Activated CD4-positive, alpha-beta memory T cell treated with anti-CD3 and anti-CD28 coated beads for 36 hours (primary cell): ENCODE results near the gene SEMA3B. TPM values are rescaled to one million over a fixed set of nuclear protein-coding genes. Genes with fewer than 3 reads are reported as not detected.

Experiments
- CTCF ChIA-PET: fragments of 350-600 bp; sonication (Branson Sonifier 250); formaldehyde crosslinking; loops from one replicate; lab custom pipeline; 2021; ENCODE audit warnings: antibody characterized with exemption, inconsistent platforms; lab: Charles Lee
- POLR2A ChIA-PET: fragments of 350-600 bp; sonication (Branson Sonifier 250); formaldehyde crosslinking; loops from one replicate; lab custom pipeline; 2021; ENCODE audit warnings: antibody characterized with exemption; lab: Charles Lee
- DNase-seq: peaks from one replicate; pipeline ENCODE4 v3.0.0-alpha.2; 2020
- H3K27ac Mint-ChIP-seq: one replicate; pipeline ENCODE4 v1.8.0; 2021; ENCODE audit warnings: mixed read lengths
- H3K27me3 Mint-ChIP-seq: one replicate; pipeline ENCODE4 v1.8.0; 2021; ENCODE audit warnings: mixed read lengths
- H3K36me3 Mint-ChIP-seq: one replicate; pipeline ENCODE4 v1.8.0; 2021; ENCODE audit warnings: mixed read lengths
- H3K4me1 Mint-ChIP-seq: one replicate; pipeline ENCODE4 v1.8.0; 2021; ENCODE audit warnings: low read depth, mixed read lengths
- H3K4me3 Mint-ChIP-seq: one replicate; pipeline ENCODE4 v1.8.0; 2021; ENCODE audit warnings: mild to moderate bottlenecking, mixed read lengths
- H3K9me3 Mint-ChIP-seq: one replicate; pipeline ENCODE4 v1.8.0; 2021; ENCODE audit warnings: mixed read lengths
- intact Hi-C: fragments of 100-400 bp; cut with micrococcal nuclease; formaldehyde crosslinking; loops from one replicate; pipeline ENCODE4 v1.15.1; 2023
- microRNA-seq: library from miRNA; unstranded; fragments of <30 nt; microRNA quantifications from one replicate; pipeline ENCODE4 v1.2.0, GENCODE V29; 2022; ENCODE audit warnings: borderline number of aligned reads, borderline microRNAs expressed, borderline replicate concordance
- total RNA-seq, 2 experiments: library from RNA; stranded (reverse); gene quantifications; one replicate each; pipeline ENCODE4 v1.2.3, GENCODE V29; 2021

SEMA3B gene
- total RNA-seq, 2 experiments from 2014 or later = 0.86 to 0.97 TPM

DNA sequence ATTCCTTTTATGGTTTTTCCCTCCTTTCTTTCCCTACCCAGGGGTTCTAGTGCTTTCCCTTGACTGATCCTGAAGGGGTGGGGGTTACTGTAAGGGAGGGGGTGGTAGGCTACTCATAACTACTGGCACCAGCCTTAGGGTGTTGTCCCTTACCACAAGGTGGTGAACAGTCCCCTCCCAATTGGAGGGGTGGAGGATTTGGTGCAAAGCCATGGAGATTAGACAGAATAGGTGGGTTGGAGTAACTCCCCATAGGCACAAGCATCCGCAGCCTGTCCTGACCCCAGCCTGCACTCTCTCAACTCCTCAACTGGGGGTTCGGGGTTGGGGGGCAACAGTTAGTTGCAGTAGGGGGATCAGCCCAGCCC lies 56.1 kb downstream of the SEMA3B start:
- intact Hi-C loops = no loop called here
- Mint-ChIP-seq H3K9me3 (no peaks in the 10 kb centered on the region), H3K4me3 (no peak overlapping the region), H3K27ac (no peak overlapping the region), H3K36me3 (peaks cover 2% of the 10 kb centered on the region), H3K4me1 (peaks cover 27% of the 10 kb centered on the region), H3K27me3 (no peaks in the 10 kb centered on the region)
- no peak for DNase-seq
- ChIA-PET POLR2A (interaction anchor here (1.6 to 1.8 kb wide), 2 partner anchors 12 to 26 kb away, joined by 5 to 10 read pairs; partner anchors contain the start of genes HYAL3 and NAA80), CTCF (interaction anchor here (0.6 to 4.9 kb wide), 10 partner anchors 10 to 83 kb away, joined by 3 to 30 read pairs (median 12); partner anchors contain the start of genes CYB561D2, HYAL3, IFRD2 and LSMEM2)

DNA sequence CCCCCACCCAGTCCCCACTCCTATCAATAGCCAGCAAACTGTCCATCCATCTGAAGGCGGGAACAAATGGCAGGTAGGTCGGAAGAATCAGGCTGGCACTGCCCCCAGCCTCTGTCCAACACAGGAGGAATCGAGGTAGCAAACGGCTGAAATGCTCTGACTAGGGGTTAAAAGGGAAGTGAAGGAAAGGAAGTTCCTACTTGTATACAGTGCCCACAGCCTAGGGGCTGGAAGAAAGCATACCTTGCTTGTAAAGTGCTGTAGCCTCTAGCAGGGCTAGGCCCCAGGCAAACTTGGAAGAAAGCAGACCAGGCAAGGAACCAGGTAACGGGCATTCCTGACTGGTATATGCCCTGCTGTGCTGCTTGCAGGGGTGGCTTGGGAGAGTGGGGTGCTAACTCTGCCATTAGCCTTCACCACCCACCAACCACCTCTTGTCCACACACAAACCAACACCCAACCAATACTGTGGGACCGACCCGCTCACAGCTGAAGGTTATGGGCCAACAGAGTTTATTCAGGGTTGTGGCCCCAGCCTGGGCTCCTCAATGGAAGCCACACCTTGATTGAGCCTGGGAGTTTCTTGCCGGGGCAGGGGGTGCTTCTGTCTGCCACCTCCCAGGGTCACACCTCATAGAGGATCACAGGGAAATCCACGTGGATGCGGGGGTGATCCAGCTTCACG lies 56.7 kb downstream of the SEMA3B start:
- H3K36me3 Mint-ChIP-seq = peaks cover 5% of the 10 kb centered on the region
- CTCF ChIA-PET = interaction anchor here (0.8 to 4.9 kb wide), 7 partner anchors 9 to 33 kb away, joined by 3 to 30 read pairs (median 8); partner anchors contain the start of genes HYAL3, IFRD2, NAA80 and RASSF1
- no peaks in the 10 kb centered on the region for H3K27me3 Mint-ChIP-seq
- DNase-seq = no peak
- POLR2A ChIA-PET = no interaction called here
- intact Hi-C loops = no loop called here
- peaks cover 23% of the 10 kb centered on the region for H3K4me1 Mint-ChIP-seq
- no peaks in the 10 kb centered on the region for H3K9me3 Mint-ChIP-seq
- no peak overlapping the region for H3K4me3 Mint-ChIP-seq
- no peak overlapping the region for H3K27ac Mint-ChIP-seq

DNA sequence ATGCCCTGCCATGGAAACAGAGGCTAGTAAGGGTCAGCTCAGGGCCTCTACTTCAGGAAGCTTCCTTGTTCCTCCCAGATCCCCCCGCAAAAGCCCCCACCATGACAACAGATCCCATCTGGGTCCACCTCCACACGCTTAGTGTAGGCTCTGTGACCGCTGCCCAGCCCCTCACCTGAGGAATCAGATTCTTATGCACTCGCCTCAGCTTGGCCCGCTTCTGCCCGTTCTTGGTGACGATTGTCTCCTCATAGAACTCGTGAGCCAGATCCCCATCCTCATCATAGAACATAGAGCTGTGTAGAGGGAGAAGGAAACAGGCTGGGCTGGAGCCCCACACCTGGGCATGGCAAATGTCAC lies 57.2 kb downstream of the SEMA3B start:
- intact Hi-C loops = no loop called here
- POLR2A ChIA-PET = no interaction called here
- H3K27ac Mint-ChIP-seq = no peak overlapping the region
- peak overlapping the region; percentile 16 for H3K4me3 Mint-ChIP-seq
- no peaks in the 10 kb centered on the region for H3K27me3 Mint-ChIP-seq
- CTCF ChIA-PET = interaction anchor here (0.8 to 4.9 kb wide), 5 partner anchors 9 to 34 kb away, joined by 3 to 30 read pairs (median 6); partner anchors contain the start of genes HYAL3, IFRD2, NAA80 and RASSF1
- DNase-seq = no peak
- H3K36me3 Mint-ChIP-seq = peaks cover 11% of the 10 kb centered on the region
- peaks cover 23% of the 10 kb centered on the region for H3K4me1 Mint-ChIP-seq
- no peaks in the 10 kb centered on the region for H3K9me3 Mint-ChIP-seq

DNA sequence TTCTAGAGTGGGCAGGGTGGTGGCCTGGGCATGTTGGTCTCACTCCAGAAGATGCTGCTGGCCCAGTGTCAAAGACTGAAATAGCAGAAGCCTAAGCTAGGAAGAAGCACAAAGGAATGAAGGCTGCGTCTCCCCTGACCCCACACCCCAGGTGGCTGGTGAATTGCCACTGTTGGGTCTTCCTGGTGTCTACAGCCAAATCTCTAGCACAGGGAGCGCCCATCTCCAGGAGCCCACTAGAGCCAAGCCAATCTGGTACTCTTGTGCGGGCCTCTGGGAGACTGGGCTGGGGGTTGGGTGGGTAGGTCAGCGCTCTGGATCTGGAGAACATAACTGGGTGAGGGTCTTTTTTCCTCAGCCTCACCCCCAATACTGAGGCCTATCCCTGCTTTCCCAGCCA lies 58.2 kb downstream of the SEMA3B start:
- no peak for DNase-seq
- intact Hi-C loops = no loop called here
- peak overlapping the region; percentile 89 for H3K4me3 Mint-ChIP-seq
- no peaks in the 10 kb centered on the region for H3K9me3 Mint-ChIP-seq
- CTCF ChIA-PET = interaction anchor here (1.0 to 4.9 kb wide), 3 partner anchors 29 to 81 kb away, joined by 3 to 30 read pairs (median 10); partner anchors contain the start of genes HYAL3, LSMEM2 and NAA80
- peaks cover 23% of the 10 kb centered on the region for H3K4me1 Mint-ChIP-seq
- POLR2A ChIA-PET = interaction anchor here (1.0 to 2.6 kb wide), 5 partner anchors 9 to 35 kb away, joined by 3 to 36 read pairs (median 8); partner anchors contain the start of genes CYB561D2, IFRD2, NPRL2 and RASSF1
- H3K27ac Mint-ChIP-seq = no peak overlapping the region
- H3K36me3 Mint-ChIP-seq = peaks cover 14% of the 10 kb centered on the region
- H3K27me3 Mint-ChIP-seq = no peaks in the 10 kb centered on the region

Small RNA genes lying within 50 kb of the gene (microRNA-seq; reads per million reads assigned to microRNA genes)
- not detected for gene MIR5787

Other genes starting within 250 kb of the SEMA3B start
- 100 to 1,000 TPM in 1 of 2 experiments, 10 to 100 TPM in 1; 95.2 to 107 TPM for gene RBM5, start 180.2 kb upstream of the SEMA3B start, total RNA-seq
- under 1 TPM; 0.17 to 0.19 TPM for gene SEMA3F, start 113.8 kb upstream of the SEMA3B start, total RNA-seq
- not detected for gene GNAT1, start 77.5 kb upstream of the SEMA3B start, total RNA-seq
- not detected for gene SLC38A3, start 63.9 kb upstream of the SEMA3B start, total RNA-seq
- gene GNAI2, start 32.9 kb upstream of the SEMA3B start, total RNA-seq = 100 to 1,000 TPM; 346 to 349 TPM
- gene LSMEM2, start 9.9 kb downstream of the SEMA3B start, total RNA-seq = not detected
- 100 to 1,000 TPM; 111 to 112 TPM for gene IFRD2, start 23.3 kb downstream of the SEMA3B start, total RNA-seq
- 1 to 10 TPM; 2.5 to 4.0 TPM for gene HYAL3, start 30.3 kb downstream of the SEMA3B start, total RNA-seq
- 10 to 100 TPM; 18.8 to 19.6 TPM for gene NAA80, start 30.3 kb downstream of the SEMA3B start, total RNA-seq
- gene HYAL1, start 34.4 kb downstream of the SEMA3B start, total RNA-seq = under 1 TPM in 1 of 2 experiments, not detected in 1; 0.14 TPM
- 1 to 10 TPM; 4.8 to 5.7 TPM for gene HYAL2, start 53.6 kb downstream of the SEMA3B start, total RNA-seq
- gene TUSC2, start 59.1 kb downstream of the SEMA3B start, total RNA-seq = 10 to 100 TPM; 18.7 to 19.7 TPM
- gene RASSF1, start 71.7 kb downstream of the SEMA3B start, total RNA-seq = 10 to 100 TPM; 48.8 to 52.6 TPM
- under 1 TPM; 0.94 to 1.00 TPM for gene ZMYND10, start 76.6 kb downstream of the SEMA3B start, total RNA-seq
- gene NPRL2, start 81.6 kb downstream of the SEMA3B start, total RNA-seq = 10 to 100 TPM; 33.2 to 35.8 TPM
- gene CYB561D2, start 81.7 kb downstream of the SEMA3B start, total RNA-seq = 10 to 100 TPM; 17.8 to 20.1 TPM
- 10 to 100 TPM; 16.0 TPM for gene TMEM115, start 90.4 kb downstream of the SEMA3B start, total RNA-seq
- under 1 TPM; 0.63 to 0.69 TPM for gene CACNA2D2, start 234.5 kb downstream of the SEMA3B start, total RNA-seq